Cardiac muscle cell (in vitro differentiated cells and primary cell): ENCODE data around the gene POU6F2. TPM values are rescaled to one million over a fixed set of nuclear protein-coding genes. Genes with fewer than 3 reads are reported as not detected.

ENCODE experiments used
- DNase-seq, 2 donors: peaks; one replicate each; pipeline versions ENCODE4 v3.0.0 to v3.0.0-alpha.2; 2010 to 2017; ENCODE audit warnings: low read depth in 1 of 2, low spot score in 1 of 2
- H3K27ac ChIP-seq: fragments of 200-600 bp; sonication (generic); 2 replicates; pipeline ENCODE4 v1.5.1; 2016
- H3K27me3 ChIP-seq: fragments of 200-600 bp; sonication (generic); 2 replicates; pipeline ENCODE4 v1.6.0; 2016; ENCODE audit warnings: control low read depth
- H3K36me3 ChIP-seq: fragments of 200-600 bp; sonication (generic); 2 replicates; pipeline ENCODE4 v1.5.1; 2016; ENCODE audit warnings: control low read depth
- H3K4me1 ChIP-seq: fragments of 200-600 bp; sonication (generic); 2 replicates; pipeline ENCODE4 v1.8.1; 2017; ENCODE audit warnings: low read depth, mild to moderate bottlenecking, mixed run types
- H3K4me3 ChIP-seq: fragments of 200-600 bp; sonication (generic); 2 replicates; pipeline ENCODE4 v1.5.1; 2016; ENCODE audit warnings: mild to moderate bottlenecking
- H3K9me3 ChIP-seq: fragments of 200-600 bp; sonication (generic); 2 replicates; pipeline ENCODE4 v1.5.1; 2017; ENCODE audit warnings: low read depth, mild to moderate bottlenecking, control low read depth
- polyA plus RNA-seq: library from polyadenylated mRNA; unstranded; fragments of >200 nt; fragmentation: Nextera tagmentation; extraction: Ambion mirVana; gene quantifications from 2 replicates; pipeline ENCODE4 v1.2.1, GENCODE V29; 2016
- total RNA-seq: library from RNA; depleted of rRNA; stranded (reverse); fragments of >200 nt; gene quantifications from 2 replicates; pipeline ENCODE4 v1.2.3, GENCODE V29; 2016
- TF ChIP-seq, protein P1 (sequence below): IDR thresholded peaks from 2 replicates; pipeline ENCODE4 v1.5.1; 2012; ENCODE audit warnings: low read depth, mild to moderate bottlenecking, low read length

The POU6F2 gene
- total and polyA plus RNA-seq, 2 experiments from 2014 or later = 1.7 to 3.6 TPM

- Histone ChIP-seq H3K27ac (no peak overlapping the region), H3K9me3 (no peaks in the 10 kb centered on the region), H3K4me3 (no peak overlapping the region), H3K4me1 (no peaks in the 10 kb centered on the region), H3K36me3 (no peaks in the 10 kb centered on the region), H3K27me3 (no peaks in the 10 kb centered on the region)
- TF ChIP-seq, protein P1, sequence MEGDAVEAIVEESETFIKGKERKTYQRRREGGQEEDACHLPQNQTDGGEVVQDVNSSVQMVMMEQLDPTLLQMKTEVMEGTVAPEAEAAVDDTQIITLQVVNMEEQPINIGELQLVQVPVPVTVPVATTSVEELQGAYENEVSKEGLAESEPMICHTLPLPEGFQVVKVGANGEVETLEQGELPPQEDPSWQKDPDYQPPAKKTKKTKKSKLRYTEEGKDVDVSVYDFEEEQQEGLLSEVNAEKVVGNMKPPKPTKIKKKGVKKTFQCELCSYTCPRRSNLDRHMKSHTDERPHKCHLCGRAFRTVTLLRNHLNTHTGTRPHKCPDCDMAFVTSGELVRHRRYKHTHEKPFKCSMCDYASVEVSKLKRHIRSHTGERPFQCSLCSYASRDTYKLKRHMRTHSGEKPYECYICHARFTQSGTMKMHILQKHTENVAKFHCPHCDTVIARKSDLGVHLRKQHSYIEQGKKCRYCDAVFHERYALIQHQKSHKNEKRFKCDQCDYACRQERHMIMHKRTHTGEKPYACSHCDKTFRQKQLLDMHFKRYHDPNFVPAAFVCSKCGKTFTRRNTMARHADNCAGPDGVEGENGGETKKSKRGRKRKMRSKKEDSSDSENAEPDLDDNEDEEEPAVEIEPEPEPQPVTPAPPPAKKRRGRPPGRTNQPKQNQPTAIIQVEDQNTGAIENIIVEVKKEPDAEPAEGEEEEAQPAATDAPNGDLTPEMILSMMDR = no peak
- no peak for DNase-seq
Observed at GRCh38 chr7:39035156-39035555, 57.4 kb downstream of the POU6F2 start.

DNA sequence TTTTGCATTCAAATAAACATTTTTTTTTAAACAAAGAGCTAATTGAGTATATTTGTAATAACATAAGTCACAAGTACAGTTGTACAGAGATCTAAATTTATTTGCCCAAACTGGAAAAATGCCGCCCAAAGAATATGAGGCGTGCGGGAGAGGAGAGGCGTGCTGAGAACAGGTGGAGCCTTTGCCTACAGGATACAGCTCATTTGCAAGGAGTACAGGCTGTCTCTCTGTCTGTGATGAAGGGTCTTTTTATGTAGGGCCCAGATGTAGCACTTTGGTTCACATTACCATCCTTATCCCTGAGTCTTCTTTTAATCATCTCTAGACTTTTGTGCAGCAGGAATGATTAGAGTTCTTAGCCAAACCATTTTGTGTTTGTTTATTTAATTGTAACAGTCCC, 58.2 kb downstream of the POU6F2 start:
- Histone ChIP-seq H3K4me3 (no peak overlapping the region), H3K36me3 (no peaks in the 10 kb centered on the region), H3K9me3 (no peaks in the 10 kb centered on the region), H3K27ac (no peak overlapping the region), H3K4me1 (no peaks in the 10 kb centered on the region), H3K27me3 (no peaks in the 10 kb centered on the region)
- no peak for DNase-seq
- TF ChIP-seq, protein P1 = no peak

DNA sequence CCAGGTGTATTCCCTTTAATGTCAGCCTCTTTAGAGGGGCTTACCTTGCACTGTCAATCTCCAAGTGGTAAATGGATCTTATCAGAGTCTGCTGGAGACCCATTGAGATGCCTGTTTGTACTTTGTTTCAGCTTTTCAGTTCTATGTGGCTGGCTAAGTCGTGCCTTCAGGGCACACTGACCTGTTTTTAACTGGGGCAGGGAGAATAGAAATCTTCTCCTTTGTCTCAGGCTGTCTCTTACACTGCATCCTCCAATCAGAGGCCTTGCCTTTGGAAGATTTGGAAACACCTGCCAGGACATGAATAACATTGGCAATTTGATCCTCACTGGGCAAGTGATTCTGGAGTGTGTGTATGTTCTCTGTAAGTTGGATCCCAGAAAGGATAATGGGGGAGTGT, 65.0 kb downstream of the POU6F2 start:
- TF ChIP-seq, protein P1 = no peak
- no peaks in the 10 kb centered on the region for H3K9me3 ChIP-seq
- no peak overlapping the region for H3K27ac ChIP-seq
- H3K27me3 ChIP-seq = no peaks in the 10 kb centered on the region
- H3K4me1 ChIP-seq = no peaks in the 10 kb centered on the region
- no peaks in the 10 kb centered on the region for H3K36me3 ChIP-seq
- DNase-seq = no peak
- no peak overlapping the region for H3K4me3 ChIP-seq

DNA sequence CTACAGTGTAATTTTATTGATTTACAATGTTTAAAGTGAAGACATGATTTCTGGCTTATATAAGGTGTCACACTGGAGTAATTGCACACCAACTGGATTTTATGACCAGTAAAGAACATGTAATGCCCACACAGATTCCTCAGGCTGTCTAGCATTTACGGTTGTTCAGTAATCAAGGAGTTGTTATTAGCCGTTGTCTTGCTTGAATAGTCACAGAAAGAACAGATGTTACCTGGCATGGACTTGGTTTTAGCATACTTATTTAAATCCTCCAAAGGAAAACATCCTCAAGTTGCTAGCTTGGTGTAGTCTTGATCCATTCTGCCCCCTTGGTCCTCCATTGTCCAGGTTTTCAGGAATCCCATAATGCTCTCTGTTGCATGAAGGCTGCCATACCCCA, 65.8 kb downstream of the POU6F2 start:
- Histone ChIP-seq H3K4me3 (no peak overlapping the region), H3K9me3 (no peaks in the 10 kb centered on the region), H3K36me3 (no peaks in the 10 kb centered on the region), H3K27me3 (no peaks in the 10 kb centered on the region), H3K27ac (no peak overlapping the region), H3K4me1 (no peaks in the 10 kb centered on the region)
- TF ChIP-seq, protein P1 = no peak
- no peak for DNase-seq

GRCh38 chr7:39044489-39044888, 66.8 kb downstream of the POU6F2 start:
- no peaks in the 10 kb centered on the region for H3K9me3 ChIP-seq
- no peak overlapping the region for H3K4me3 ChIP-seq
- TF ChIP-seq, protein P1 = no peak
- H3K4me1 ChIP-seq = no peaks in the 10 kb centered on the region
- DNase-seq = no peak
- no peak overlapping the region for H3K27ac ChIP-seq
- H3K27me3 ChIP-seq = no peaks in the 10 kb centered on the region
- no peaks in the 10 kb centered on the region for H3K36me3 ChIP-seq

- no peak for DNase-seq
- no peaks in the 10 kb centered on the region for H3K9me3 ChIP-seq
- H3K27ac ChIP-seq = no peak overlapping the region
- H3K4me1 ChIP-seq = no peaks in the 10 kb centered on the region
- no peak overlapping the region for H3K4me3 ChIP-seq
- TF ChIP-seq, protein P1 = no peak
- H3K36me3 ChIP-seq = no peaks in the 10 kb centered on the region
- no peaks in the 10 kb centered on the region for H3K27me3 ChIP-seq
Observed at GRCh38 chr7:39045231-39045630, 67.5 kb downstream of the POU6F2 start.
